ENCODE data around the gene ALX4. TPM values are rescaled to one million over a fixed set of nuclear protein-coding genes. Genes with fewer than 3 reads are reported as not detected.

ALX4 gene
- total and polyA plus RNA-seq, 9 of the 15 experiments (the other 6 are each of a cell fraction or from before 2014, with no cell fraction given), result 0.07 to 1.2 (median 0.33) TPM

DNA sequence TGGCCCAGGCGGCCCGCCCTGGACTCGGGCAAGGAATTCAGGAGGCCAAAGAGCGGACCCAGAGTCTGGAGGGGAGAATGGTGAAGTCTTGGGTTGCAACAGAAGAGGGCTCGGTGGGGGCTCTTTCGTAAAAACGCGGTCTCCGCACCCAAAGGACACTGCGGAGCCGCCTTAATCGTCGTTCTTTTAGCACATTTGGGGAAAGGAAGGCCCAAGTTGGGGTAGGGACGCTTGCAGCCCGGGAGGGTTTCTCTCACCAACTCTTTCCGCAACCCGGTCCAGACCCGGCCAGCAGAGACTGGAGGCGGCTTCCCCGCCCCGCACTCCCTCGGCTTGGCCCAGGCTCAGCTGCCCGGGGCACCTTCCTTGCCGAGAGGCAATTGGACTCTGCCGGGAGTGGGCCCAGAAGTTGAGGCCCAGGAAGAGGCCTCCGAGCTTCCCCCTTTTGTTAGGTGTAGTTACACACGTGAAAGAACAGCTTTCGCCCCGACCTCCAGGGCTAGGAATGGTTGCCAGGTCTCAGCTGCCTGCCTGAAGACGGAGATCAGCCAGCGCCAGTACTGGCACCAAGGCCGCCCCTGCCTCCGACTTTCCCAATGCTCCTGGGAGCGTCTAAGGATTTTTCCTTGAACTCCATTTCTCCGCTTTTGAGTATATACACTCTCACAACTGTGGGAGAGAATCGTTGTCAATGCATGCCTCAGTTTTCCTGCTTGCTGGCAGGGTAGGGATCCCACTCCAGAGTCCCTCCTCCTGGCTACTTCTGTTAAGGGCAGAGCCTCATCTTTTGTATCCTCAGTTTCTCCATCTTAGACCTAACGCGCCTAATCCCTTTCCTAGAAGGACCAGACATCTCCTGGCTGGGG lies 3.7 kb downstream of the ALX4 start:
- ChIA-PET POLR2A (interaction anchor here (0.6 kb wide), 1 partner anchor 9 kb away, joined by 4 read pairs; no protein-coding TSS in a partner anchor), CTCF (ENCODE audit: low intra/inter-chr PET ratio) (no interaction called here)
- no peak for FAIRE-seq
- H4K20me1 ChIP-seq (replicated peaks; ENCODE audit: control insufficient read depth, insufficient read depth, low read length), result no peaks in the 10 kb centered on the region; the same call in 1 of the 2 replicates
- no TSS peak for BruUV-seq (replicated peaks)
- H3K9ac ChIP-seq (ENCODE audit: insufficient read depth in 1 of 2, low read depth in 2 of 2, low read length in 2 of 2), result no peak overlapping the region
- H3K9me1 ChIP-seq (ENCODE audit: control insufficient read depth, insufficient read depth, low read length), result no peaks in the 10 kb centered on the region
- no peak overlapping the region for H3K27ac ChIP-seq (ENCODE audit: extremely low read depth, low read depth, low read length)
- H3K36me3 ChIP-seq (ENCODE audit: control insufficient read depth, insufficient read depth, low read length), result no peaks in the 10 kb centered on the region
- no peak overlapping the region for H3K4me3 ChIP-seq
- in situ Hi-C loops (cut with MboI), result no loop called here
- H3K79me2 ChIP-seq (ENCODE audit: control insufficient read depth, insufficient read depth, low read length), result no peaks in the 10 kb centered on the region
- H2AFZ ChIP-seq (ENCODE audit: low read depth, low read length), result no peak overlapping the region
- intact Hi-C loops (cut with micrococcal nuclease), result no loop called here
- peaks cover 39 to 80% of the 10 kb centered on the region in 2 experiments; a peak in 4 of 5 replicates for H3K27me3 ChIP-seq (ENCODE audit: control insufficient read depth in 2 of 2, insufficient read depth in 2 of 2, low read length in 2 of 2)
- H3K4me1 ChIP-seq (replicated peaks in 1 of 2; ENCODE audit: control insufficient read depth in 2 of 2, insufficient read depth in 2 of 2, low read length in 2 of 2), result peaks cover 9 to 43% of the 10 kb centered on the region in 2 experiments; a peak in 4 of 5 replicates
- no peaks in the 10 kb centered on the region for H3K9me3 ChIP-seq (replicated peaks; ENCODE audit: control insufficient read depth, insufficient read depth, low read depth, low read length)
- TF ChIP-seq PHB2 (IDR thresholded peaks at IDR 0.05; ENCODE audit: low read depth) (no peak), SMARCE1 (IDR thresholded peaks at IDR 0.05) (no peak), NR1H2 (CRISPR knock-in tag; IDR thresholded peaks at IDR 0.05) (no peak), TAF7 (tag; IDR thresholded peaks at IDR 0.05) (no peak), NR2C1 (IDR thresholded peaks at IDR 0.05) (no peak), NR2C1 (tag; IDR thresholded peaks at IDR 0.05) (no peak)
- ATAC-seq, result no peak
- DNase-seq (ENCODE audit: extremely low read depth in 1 of 4, low spot score in 3 of 4), result no peak
- 31% methylated on average over 26 of the region's 38 CpGs for WGBS (ENCODE audit: insufficient coverage, low coverage, missing lambda C conversion rate)
- H3K4me2 ChIP-seq (ENCODE audit: insufficient read depth, low read length), result no peak overlapping the region
